ENCODE data around the gene SH3PXD2A.

- TF ChIP-seq CTCF (conservative IDR thresholded peaks at IDR 0.05 in 1 of 2, IDR thresholded peaks at IDR 0.05 in 1 of 2; ENCODE audit: extremely low read depth in 1 of 2, insufficient read depth in 1 of 2, low read depth in 1 of 2, low read length in 2 of 2) (no peak), EZH2 (IDR thresholded peaks at IDR 0.05; ENCODE audit: borderline replicate concordance, low read length) (no peak)
Observed at GRCh38 chr10:103847346-103847745, 8.0 kb downstream of the SH3PXD2A start.

Measured in mammary epithelial cell (primary cell).